OCI-M1 (cell line): Measurements from ENCODE around the gene GSTA4.
"Not testable (repeated sequence)": the region's sequence is repeated elsewhere in the genome, so short reads cannot be mapped to it uniquely, and the experiment has no call there.

Experiments used
- DNase-seq: peaks from one replicate; lab custom pipeline; 2025; lab: John Stamatoyannopoulos, UW

Gene GSTA4

GRCh38 chr6:53014063-53014462 is 19.0 kb upstream of the GSTA4 start:
- no peak for DNase-seq

GRCh38 chr6:53011979-53012378 is 16.9 kb upstream of the GSTA4 start:
- DNase-seq: no peak

- no peak for DNase-seq
These were observed 15.4 kb upstream of the GSTA4 start for GRCh38 chr6:53010504-53010903.

GRCh38 chr6:53009511-53009910 is 14.4 kb upstream of the GSTA4 start:
- no peak for DNase-seq

GRCh38 chr6:53009056-53009455 is 14.0 kb upstream of the GSTA4 start:
- no peak for DNase-seq

GRCh38 chr6:53008192-53008687 is 13.2 kb upstream of the GSTA4 start:
- not testable (repeated sequence) for DNase-seq

GRCh38 chr6:53005663-53006250 is 10.7 kb upstream of the GSTA4 start:
- no peak for DNase-seq

- no peak for DNase-seq
These were observed 4.4 kb upstream of the GSTA4 start for GRCh38 chr6:52999456-52999855.

GRCh38 chr6:52998603-52999002 is 3.5 kb upstream of the GSTA4 start:
- DNase-seq: no peak

GRCh38 chr6:52995913-52996645 is 995 bp upstream of the GSTA4 start:
- peak; percentile 63 for DNase-seq

- no peak for DNase-seq
These were observed 320 bp downstream of the GSTA4 start for GRCh38 chr6:52994839-52995088.

GRCh38 chr6:52994031-52994838 is 849 bp downstream of the GSTA4 start:
- DNase-seq: no peak

- DNase-seq: no peak
These were observed 1.8 kb downstream of the GSTA4 start for GRCh38 chr6:52992980-52993920.

GRCh38 chr6:52990342-52990741 is 4.7 kb downstream of the GSTA4 start:
- DNase-seq: no peak

GRCh38 chr6:52985228-52985627 is 9.9 kb downstream of the GSTA4 start:
- DNase-seq: no peak

GRCh38 chr6:52984247-52984646 is 10.8 kb downstream of the GSTA4 start:
- DNase-seq: peak; percentile 73

- DNase-seq: no peak
These were observed 11.8 kb downstream of the GSTA4 start for GRCh38 chr6:52983159-52983848.

GRCh38 chr6:52982680-52983079 is 12.4 kb downstream of the GSTA4 start:
- DNase-seq: no peak

GRCh38 chr6:52981222-52981900 is 13.7 kb downstream of the GSTA4 start:
- peak; percentile 18 for DNase-seq

- DNase-seq: peak; percentile 73
These were observed 18.5 kb downstream of the GSTA4 start for GRCh38 chr6:52976591-52977035.

- DNase-seq: no peak
These were observed 18.9 kb downstream of the GSTA4 start for GRCh38 chr6:52976149-52976548.
